Esophagus muscularis mucosa (tissue), 4 donors: ENCODE data around the gene ADH1B. TPM values are rescaled to one million over a fixed set of nuclear protein-coding genes. Genes with fewer than 3 reads are reported as not detected.

Experiments
- DNase-seq: peaks from one replicate; pipeline ENCODE4 v3.0.0-alpha.2; 2017; ENCODE audit errors: extremely low spot score
- H3K27ac ChIP-seq, 4 donors: fragments of 200-600 bp; sonication (generic); replicated peaks in 1 of 4; 1 replicate in 3 of 4; 2 replicates in 1 of 4; pipeline ENCODE4 v1.5.1; 2016 to 2019; ENCODE audit warnings: mild to moderate bottlenecking in 1 of 4
- H3K27me3 ChIP-seq, 4 donors: fragments of 200-600 bp; sonication (generic); one replicate each; pipeline versions ENCODE4 v1.5.1 to v1.6.0; 2016 to 2019
- H3K36me3 ChIP-seq, 4 donors: fragments of 200-600 bp; sonication (generic); one replicate each; pipeline ENCODE4 v1.5.1; 2016 to 2019
- H3K4me1 ChIP-seq, 4 donors: fragments of 200-600 bp; sonication (generic); one replicate each; pipeline ENCODE4 v1.5.1; 2016 to 2019
- H3K4me3 ChIP-seq, 4 donors: fragments of 200-600 bp; sonication (generic); 1 replicate in 2 of 4; 2 replicates in 2 of 4; pipeline ENCODE4 v1.5.1; 2016 to 2019; ENCODE audit warnings: mild to moderate bottlenecking in 4 of 4, moderate library complexity in 1 of 4
- H3K9me3 ChIP-seq, 4 donors: fragments of 200-600 bp; sonication (generic); 1 replicate in 3 of 4; 2 replicates in 1 of 4; pipeline ENCODE4 v1.5.1; 2016 to 2019
- EP300 ChIP-seq: sonication (generic); formaldehyde crosslinking; IDR thresholded peaks from one replicate; pipeline ENCODE4 v1.6.1; 2017; ENCODE audit warnings: antibody characterized with exemption
- POLR2A ChIP-seq: fragments of 450-650 bp; IDR thresholded peaks from one replicate; pipeline ENCODE4 v1.6.1; 2017; ENCODE audit warnings: antibody characterized with exemption, moderate library complexity, mild to moderate bottlenecking, low read depth
- POLR2AphosphoS5 ChIP-seq, 2 donors: sonication (generic); formaldehyde crosslinking; IDR thresholded peaks; one replicate each; pipeline ENCODE4 v1.6.1; 2017; ENCODE audit warnings: antibody characterized with exemption in 2 of 2
- WGBS: methylation state at CpG from one replicate; pipeline ENCODE4 v1.1.5; 2018; 5-methylcytosine and 5-hydroxymethylcytosine counted together
- intact Hi-C: fragments of 100-400 bp; cut with DNase I; formaldehyde crosslinking; loops from one replicate; pipeline ENCODE4 v1.15.1; 2023
- total RNA-seq, 4 donors: library from RNA; depleted of rRNA; stranded (reverse); fragments of >200 nt; gene quantifications; one replicate each; pipeline versions ENCODE4 v1.1.0 to v1.2.1, GENCODE V29; 2016
- TF ChIP-seq, protein P1 (sequence below), 3 experiments: fragments of 200-600 bp in 2 of 3; fragments of 450-650 bp in 1 of 3; sonication (generic) in 2 of 3; IDR thresholded peaks; one replicate each; pipeline ENCODE4 v1.5.1; 2017 to 2019; ENCODE audit warnings: antibody characterized with exemption in 3 of 3, mild to moderate bottlenecking in 2 of 3, moderate library complexity in 1 of 3

ADH1B gene
- total RNA-seq, 4 donors from 2014 or later, result 301 to 669 (median 438) TPM

DNA sequence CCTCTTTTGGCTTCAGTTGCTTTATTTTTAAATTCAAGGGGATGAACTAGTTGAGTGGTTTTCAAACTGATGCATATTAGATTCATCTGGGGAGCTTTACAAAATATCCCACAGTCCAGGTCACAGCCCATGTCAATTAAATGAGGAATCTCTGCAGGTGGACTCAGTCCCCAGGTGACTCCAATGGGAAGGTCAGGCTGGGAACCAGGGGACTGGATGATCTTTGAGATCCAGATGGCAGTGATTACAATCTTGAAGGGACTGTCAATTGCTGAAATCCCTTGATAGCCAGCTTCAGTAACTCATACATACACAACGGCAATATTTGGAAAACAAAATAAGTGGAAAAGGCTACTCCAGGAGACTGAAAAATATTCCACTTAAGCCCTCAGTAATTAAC, 7.0 kb downstream of the ADH1B start:
- no peaks in the 10 kb centered on the region for H3K4me1 ChIP-seq
- no peak for DNase-seq
- 96% methylated on average over 1 of the region's 1 CpG for WGBS
- TF ChIP-seq EP300 (no peak), POLR2A (no peak), POLR2AphosphoS5 (IDR thresholded peaks at IDR 0.05) (no peak)
- TF ChIP-seq, protein P1, sequence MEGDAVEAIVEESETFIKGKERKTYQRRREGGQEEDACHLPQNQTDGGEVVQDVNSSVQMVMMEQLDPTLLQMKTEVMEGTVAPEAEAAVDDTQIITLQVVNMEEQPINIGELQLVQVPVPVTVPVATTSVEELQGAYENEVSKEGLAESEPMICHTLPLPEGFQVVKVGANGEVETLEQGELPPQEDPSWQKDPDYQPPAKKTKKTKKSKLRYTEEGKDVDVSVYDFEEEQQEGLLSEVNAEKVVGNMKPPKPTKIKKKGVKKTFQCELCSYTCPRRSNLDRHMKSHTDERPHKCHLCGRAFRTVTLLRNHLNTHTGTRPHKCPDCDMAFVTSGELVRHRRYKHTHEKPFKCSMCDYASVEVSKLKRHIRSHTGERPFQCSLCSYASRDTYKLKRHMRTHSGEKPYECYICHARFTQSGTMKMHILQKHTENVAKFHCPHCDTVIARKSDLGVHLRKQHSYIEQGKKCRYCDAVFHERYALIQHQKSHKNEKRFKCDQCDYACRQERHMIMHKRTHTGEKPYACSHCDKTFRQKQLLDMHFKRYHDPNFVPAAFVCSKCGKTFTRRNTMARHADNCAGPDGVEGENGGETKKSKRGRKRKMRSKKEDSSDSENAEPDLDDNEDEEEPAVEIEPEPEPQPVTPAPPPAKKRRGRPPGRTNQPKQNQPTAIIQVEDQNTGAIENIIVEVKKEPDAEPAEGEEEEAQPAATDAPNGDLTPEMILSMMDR (IDR thresholded peaks at IDR 0.05), result no peak
- no peak overlapping the region for H3K27ac ChIP-seq
- H3K27me3 ChIP-seq, result no peaks in the 10 kb centered on the region
- intact Hi-C loops, result no loop called here
- H3K36me3 ChIP-seq, result no peaks in the 10 kb centered on the region
- peak overlapping the region in 1 of 4 donors; percentile 36 for H3K4me3 ChIP-seq
- no peaks in the 10 kb centered on the region for H3K9me3 ChIP-seq

DNA sequence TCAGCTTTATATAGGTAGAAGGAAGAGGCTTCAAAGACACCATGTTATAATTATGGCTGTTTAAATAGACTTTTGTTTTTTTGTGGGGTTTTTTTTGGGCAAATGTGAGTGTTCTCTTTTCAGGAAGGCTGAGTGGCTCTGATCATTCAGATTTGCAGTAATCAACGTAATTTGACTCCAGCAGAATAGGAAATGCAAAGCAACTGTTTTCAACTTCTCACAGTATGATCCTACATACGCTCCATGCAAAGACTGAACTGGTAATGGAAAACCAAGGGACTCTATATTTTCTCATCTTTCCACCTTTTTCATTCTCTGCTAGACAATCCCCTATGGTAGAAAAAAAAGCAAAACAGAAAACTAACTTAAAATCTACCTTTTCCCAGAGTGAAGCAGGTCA, 10.8 kb downstream of the ADH1B start:
- WGBS, result 71% methylated on average over 2 of the region's 2 CpGs
- H3K36me3 ChIP-seq, result no peaks in the 10 kb centered on the region
- DNase-seq, result no peak
- no peaks in the 10 kb centered on the region for H3K9me3 ChIP-seq
- TF ChIP-seq, protein P1 (IDR thresholded peaks at IDR 0.05), result no peak
- TF ChIP-seq EP300, result no peak
- no peak for TF ChIP-seq POLR2A
- no peak for TF ChIP-seq POLR2AphosphoS5 (IDR thresholded peaks at IDR 0.05)
- H3K4me3 ChIP-seq, result no peak overlapping the region
- no peaks in the 10 kb centered on the region for H3K27me3 ChIP-seq
- intact Hi-C loops, result no loop called here
- peak overlapping the region in 1 of 4 donors; percentile 3 for H3K27ac ChIP-seq
- no peaks in the 10 kb centered on the region for H3K4me1 ChIP-seq

DNA sequence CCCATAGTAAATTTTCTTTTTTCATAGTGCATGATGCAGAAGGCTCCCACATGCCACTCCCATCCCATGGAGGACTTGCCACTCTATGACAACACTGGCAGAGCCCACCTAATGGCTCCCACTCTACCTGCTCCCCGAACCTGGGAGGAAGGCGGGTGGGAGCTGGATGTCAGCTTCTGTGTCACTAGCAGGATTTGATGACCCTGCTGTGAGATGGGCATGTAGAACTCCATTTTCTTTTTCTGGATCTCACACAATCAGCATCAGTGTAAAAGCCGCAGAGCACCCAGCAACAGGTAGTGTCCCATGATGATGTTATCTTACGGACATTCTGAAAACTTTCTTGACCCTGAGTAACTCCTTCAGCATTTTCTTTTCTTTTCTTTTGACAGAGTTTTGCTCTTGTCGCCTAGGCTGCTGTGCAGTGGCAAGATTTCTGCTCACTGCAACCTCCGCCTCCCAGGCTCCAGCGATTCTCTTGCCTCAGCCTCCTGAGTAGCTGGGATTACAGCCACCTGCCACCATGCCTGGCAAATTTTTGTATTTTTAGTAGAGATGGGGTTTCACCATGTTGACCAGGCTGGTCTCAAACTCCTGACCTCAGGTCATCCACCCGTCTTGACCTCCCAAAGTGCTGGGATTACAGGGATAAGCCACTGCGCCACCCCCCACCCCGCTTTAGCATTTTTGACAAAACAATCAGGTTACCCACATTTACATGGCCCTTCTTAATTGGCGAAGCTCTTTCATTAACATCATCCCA, 15.4 kb downstream of the ADH1B start:
- intact Hi-C loops, result no loop called here
- TF ChIP-seq POLR2A (no peak), POLR2AphosphoS5 (IDR thresholded peaks at IDR 0.05) (peak in 1 of 2 donors; percentile 22)
- H3K9me3 ChIP-seq, result no peaks in the 10 kb centered on the region
- H3K4me1 ChIP-seq, result peaks cover 5 to 15% (median 10%) of the 10 kb centered on the region in 4 donors
- no peaks in the 10 kb centered on the region for H3K36me3 ChIP-seq
- DNase-seq, result no peak
- H3K27ac ChIP-seq, result no peak overlapping the region
- no peaks in the 10 kb centered on the region for H3K27me3 ChIP-seq
- no peak overlapping the region for H3K4me3 ChIP-seq
- 86% methylated on average over 11 of the region's 11 CpGs for WGBS

DNA sequence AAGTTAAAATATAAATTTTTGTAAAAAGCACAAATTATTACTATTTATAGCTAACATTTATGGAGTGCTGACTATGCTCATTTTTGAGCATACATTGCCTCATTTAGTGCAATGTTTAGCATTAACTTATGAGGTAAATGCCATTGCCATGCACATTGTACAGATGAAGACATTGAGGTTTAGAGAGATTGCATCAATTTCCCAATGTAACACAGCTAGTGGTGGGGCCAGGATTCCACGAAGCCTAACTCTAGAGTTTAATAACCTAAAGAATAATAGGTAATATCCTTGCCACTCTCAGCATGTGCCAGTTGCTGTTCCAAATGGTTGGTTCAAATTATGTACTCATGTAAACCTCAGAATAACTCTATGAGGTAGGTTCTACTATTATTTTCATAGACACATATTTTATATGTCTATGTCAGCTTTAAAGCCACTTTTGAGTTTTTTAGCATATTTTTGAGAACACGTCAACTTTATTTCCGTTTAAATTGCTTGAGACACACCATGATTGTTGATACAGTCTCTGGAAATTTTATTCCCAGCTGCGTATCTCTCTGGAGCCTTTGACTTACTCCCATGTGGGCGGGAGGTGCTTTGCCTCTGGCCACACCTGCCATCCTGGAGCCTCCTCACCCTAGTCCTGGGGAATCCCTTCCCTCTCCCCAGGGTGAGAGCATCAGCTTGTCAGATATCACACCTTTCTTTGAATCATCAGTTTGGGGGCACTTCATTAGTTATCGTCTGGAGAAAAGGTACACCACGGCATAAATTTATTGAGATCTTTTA, 19.6 kb downstream of the ADH1B start:
- WGBS, result 79% methylated on average over 7 of the region's 7 CpGs
- DNase-seq, result no peak
- intact Hi-C loops, result no loop called here
- Histone ChIP-seq H3K9me3 (no peaks in the 10 kb centered on the region), H3K27ac (peak overlapping the region; percentile 72 to 78 (median 74)), H3K36me3 (no peaks in the 10 kb centered on the region), H3K4me3 (no peak overlapping the region), H3K27me3 (no peaks in the 10 kb centered on the region), H3K4me1 (peaks cover 11 to 27% (median 22%) of the 10 kb centered on the region in 4 donors)
- TF ChIP-seq POLR2A, result no peak
- TF ChIP-seq POLR2AphosphoS5 (IDR thresholded peaks at IDR 0.05), result no peak
- TF ChIP-seq EP300, result no peak
- TF ChIP-seq, protein P1 (IDR thresholded peaks at IDR 0.05), result no peak

DNA sequence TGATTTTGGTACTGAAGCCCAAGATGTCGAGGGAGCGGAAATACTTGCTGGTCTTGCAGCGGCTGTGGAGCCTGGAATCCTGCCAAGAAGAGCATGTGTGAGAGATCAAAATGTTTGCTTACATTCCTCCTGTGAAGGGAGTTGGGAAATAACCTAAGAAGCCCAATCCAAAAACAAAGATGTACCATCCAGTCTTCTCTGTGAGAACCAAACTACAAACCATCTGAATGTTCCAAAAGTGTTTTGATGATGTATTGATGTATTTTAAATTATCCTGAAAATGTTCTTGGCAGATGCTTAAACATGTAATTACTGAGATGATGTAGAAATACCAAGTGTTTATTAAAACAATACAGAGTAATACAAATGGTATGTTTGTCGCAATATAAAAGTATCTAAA, 20.3 kb downstream of the ADH1B start:
- H3K9me3 ChIP-seq, result no peaks in the 10 kb centered on the region
- TF ChIP-seq, protein P1 (IDR thresholded peaks at IDR 0.05), result no peak
- TF ChIP-seq EP300, result peak; percentile 56
- TF ChIP-seq POLR2A, result no peak
- TF ChIP-seq POLR2AphosphoS5 (IDR thresholded peaks at IDR 0.05), result peak; percentile 87 to 93
- 10% methylated on average over 4 of the region's 4 CpGs for WGBS
- intact Hi-C loops, result no loop called here
- peak; percentile 98 for DNase-seq
- peaks cover 11 to 27% (median 22%) of the 10 kb centered on the region in 4 donors for H3K4me1 ChIP-seq
- peak overlapping the region; percentile 72 to 78 (median 75) for H3K27ac ChIP-seq
- H3K4me3 ChIP-seq, result no peak overlapping the region
- no peaks in the 10 kb centered on the region for H3K36me3 ChIP-seq
- no peaks in the 10 kb centered on the region for H3K27me3 ChIP-seq
